Loucy (cell line): ENCODE measurements around the gene SLPI.

Source experiments
- H2AFZ ChIP-seq: fragments of 200-600 bp; sonication (generic); 2 replicates; pipeline ENCODE4 v1.6.0; 2016; ENCODE audit warnings: antibody characterized with exemption, mild to moderate bottlenecking, low read length, moderate library complexity
- H3F3A ChIP-seq: fragments of 200-600 bp; 2 replicates; pipeline ENCODE4 v1.6.0; 2016; ENCODE audit warnings: antibody characterized with exemption, low read depth, mild to moderate bottlenecking
- H3K27me3 ChIP-seq: fragments of 200-600 bp; sonication (generic); 2 replicates; pipeline ENCODE4 v1.6.1; 2014; ENCODE audit warnings: low read length, mild to moderate bottlenecking; ENCODE audit not compliant: insufficient read depth, poor library complexity, severe bottlenecking
- H3K36me3 ChIP-seq: fragments of 200-600 bp; sonication (generic); 2 replicates; pipeline ENCODE4 v1.6.1; 2016; ENCODE audit warnings: low read length; ENCODE audit not compliant: insufficient read depth
- H3K4me1 ChIP-seq: fragments of 200-600 bp; sonication (generic); 2 replicates; pipeline ENCODE4 v1.5.1; 2014; ENCODE audit warnings: low read length, mild to moderate bottlenecking; ENCODE audit not compliant: insufficient read depth, poor library complexity, severe bottlenecking
- H3K4me2 ChIP-seq: fragments of 200-600 bp; sonication (generic); 2 replicates; pipeline ENCODE4 v1.6.0; 2014; ENCODE audit warnings: antibody characterized with exemption, low read length, low read depth, mild to moderate bottlenecking; ENCODE audit not compliant: poor library complexity, severe bottlenecking
- H3K4me3 ChIP-seq: fragments of 200-600 bp; sonication (generic); 2 replicates; pipeline ENCODE4 v1.5.1; 2014; ENCODE audit warnings: low read length, mild to moderate bottlenecking, mixed read lengths; ENCODE audit not compliant: poor library complexity, severe bottlenecking
- H3K79me2 ChIP-seq: fragments of 200-600 bp; sonication (generic); 2 replicates; pipeline ENCODE4 v1.6.1; 2014; ENCODE audit warnings: low read length; ENCODE audit not compliant: insufficient read depth
- H3K9ac ChIP-seq: fragments of 200-600 bp; sonication (generic); 2 replicates; pipeline ENCODE4 v1.6.0; 2014; ENCODE audit warnings: mild to moderate bottlenecking, low read depth, low read length, moderate library complexity; ENCODE audit not compliant: poor library complexity, severe bottlenecking
- H3K9me2 ChIP-seq: fragments of 200-600 bp; sonication (generic); replicated peaks from 2 replicates; pipeline ENCODE4 v1.6.1; 2016; ENCODE audit warnings: low read depth, low read length, mixed read lengths
- H3K9me3 ChIP-seq: fragments of 200-600 bp; sonication (generic); 2 replicates; pipeline ENCODE4 v1.6.1; 2014; ENCODE audit warnings: mild to moderate bottlenecking, antibody characterized with exemption, low read length, low read depth; ENCODE audit not compliant: insufficient read depth
- H4K20me1 ChIP-seq: fragments of 200-600 bp; sonication (generic); 2 replicates; pipeline ENCODE4 v1.6.0; 2014; ENCODE audit warnings: antibody characterized with exemption, low read length, mild to moderate bottlenecking; ENCODE audit not compliant: insufficient read depth, poor library complexity, severe bottlenecking
- EZH2phosphoT487 ChIP-seq: fragments of 200-600 bp; IDR thresholded peaks from 2 replicates; pipeline ENCODE4 v1.6.1; 2018; ENCODE audit warnings: antibody characterized with exemption, mild to moderate bottlenecking, moderate library complexity, borderline replicate concordance
- TF ChIP-seq, protein P1 (sequence below): fragments of 200-600 bp; sonication (generic); conservative IDR thresholded peaks from 2 replicates; pipeline ENCODE4 v1.5.1; 2014; ENCODE audit warnings: mild to moderate bottlenecking, antibody characterized with exemption, low read length

The SLPI gene

DNA sequence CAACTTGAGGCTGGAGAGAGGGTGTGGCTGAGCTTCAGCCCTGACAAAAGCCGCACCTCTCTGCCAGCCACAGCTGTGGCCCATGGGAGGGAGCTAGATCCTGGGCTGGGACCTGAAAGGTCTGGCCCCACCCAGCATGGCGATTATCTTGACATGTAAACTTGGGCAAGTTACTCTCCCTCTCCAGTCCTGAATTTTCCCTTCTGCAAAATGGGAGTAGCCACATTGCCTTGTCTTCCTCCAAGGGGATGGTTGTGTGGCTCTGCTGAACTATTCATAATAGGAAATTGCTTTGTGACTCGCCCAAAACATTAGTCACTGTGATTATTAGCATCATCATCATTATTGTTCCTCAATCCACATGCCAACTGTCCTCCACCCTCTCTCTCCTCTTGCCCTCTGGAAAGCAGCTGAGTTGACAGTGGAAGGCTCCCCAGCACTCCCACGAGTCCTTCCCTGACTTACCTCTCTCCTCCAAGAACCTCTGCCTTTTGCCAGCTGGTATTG lies 29.2 kb upstream of the SLPI start:
- no peaks in the 10 kb centered on the region for H3K79me2 ChIP-seq
- H3K4me2 ChIP-seq: no peak overlapping the region
- no peaks in the 10 kb centered on the region for H3F3A ChIP-seq
- H3K9ac ChIP-seq: no peak overlapping the region
- H3K9me2 ChIP-seq: no peaks in the 10 kb centered on the region
- no peak overlapping the region for H3K4me3 ChIP-seq
- H3K9me3 ChIP-seq: no peaks in the 10 kb centered on the region
- H4K20me1 ChIP-seq: no peaks in the 10 kb centered on the region
- H2AFZ ChIP-seq: no peak overlapping the region
- no peaks in the 10 kb centered on the region for H3K36me3 ChIP-seq
- H3K4me1 ChIP-seq: no peaks in the 10 kb centered on the region
- no peaks in the 10 kb centered on the region for H3K27me3 ChIP-seq
- TF ChIP-seq EZH2phosphoT487: no peak
- TF ChIP-seq, protein P1, sequence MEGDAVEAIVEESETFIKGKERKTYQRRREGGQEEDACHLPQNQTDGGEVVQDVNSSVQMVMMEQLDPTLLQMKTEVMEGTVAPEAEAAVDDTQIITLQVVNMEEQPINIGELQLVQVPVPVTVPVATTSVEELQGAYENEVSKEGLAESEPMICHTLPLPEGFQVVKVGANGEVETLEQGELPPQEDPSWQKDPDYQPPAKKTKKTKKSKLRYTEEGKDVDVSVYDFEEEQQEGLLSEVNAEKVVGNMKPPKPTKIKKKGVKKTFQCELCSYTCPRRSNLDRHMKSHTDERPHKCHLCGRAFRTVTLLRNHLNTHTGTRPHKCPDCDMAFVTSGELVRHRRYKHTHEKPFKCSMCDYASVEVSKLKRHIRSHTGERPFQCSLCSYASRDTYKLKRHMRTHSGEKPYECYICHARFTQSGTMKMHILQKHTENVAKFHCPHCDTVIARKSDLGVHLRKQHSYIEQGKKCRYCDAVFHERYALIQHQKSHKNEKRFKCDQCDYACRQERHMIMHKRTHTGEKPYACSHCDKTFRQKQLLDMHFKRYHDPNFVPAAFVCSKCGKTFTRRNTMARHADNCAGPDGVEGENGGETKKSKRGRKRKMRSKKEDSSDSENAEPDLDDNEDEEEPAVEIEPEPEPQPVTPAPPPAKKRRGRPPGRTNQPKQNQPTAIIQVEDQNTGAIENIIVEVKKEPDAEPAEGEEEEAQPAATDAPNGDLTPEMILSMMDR: no peak

DNA sequence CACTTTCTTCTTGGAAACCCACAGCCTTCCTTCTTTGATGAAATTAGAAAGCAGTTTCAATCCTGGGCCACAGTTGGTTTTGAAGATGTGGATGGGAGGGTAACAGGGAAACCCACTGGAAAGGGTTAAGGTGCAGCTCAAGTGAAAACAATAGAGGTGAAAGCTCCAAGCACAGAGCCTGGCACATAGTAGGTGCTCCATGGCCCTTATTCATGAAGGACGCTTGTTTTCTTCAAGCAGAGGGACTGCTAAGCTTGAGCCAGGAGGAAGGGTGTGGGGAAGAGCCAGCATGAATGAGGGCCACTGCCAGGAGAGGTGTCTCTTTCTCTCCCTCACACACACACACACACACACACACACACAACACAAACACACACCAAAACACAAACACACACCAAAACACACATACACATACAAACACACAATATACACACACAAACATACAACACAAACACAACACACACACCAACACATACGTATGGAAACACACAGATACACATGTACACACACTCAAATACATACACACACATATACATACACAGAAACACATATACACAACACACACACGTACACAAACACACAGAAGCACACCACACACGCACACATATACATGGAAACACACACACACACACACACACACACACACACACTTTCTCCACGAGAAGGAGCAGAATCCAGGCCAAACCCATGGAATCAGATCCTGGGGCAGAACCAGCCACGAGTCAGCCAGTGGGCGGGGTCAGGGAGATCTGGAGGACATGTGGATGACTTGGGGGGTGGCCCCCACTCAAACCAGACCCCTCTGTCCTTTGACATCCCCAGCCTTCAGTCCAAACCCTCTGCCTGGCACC lies 28.6 kb upstream of the SLPI start:
- no peak overlapping the region for H3K4me2 ChIP-seq
- H4K20me1 ChIP-seq: no peaks in the 10 kb centered on the region
- no peaks in the 10 kb centered on the region for H3K4me1 ChIP-seq
- no peak overlapping the region for H3K4me3 ChIP-seq
- no peak overlapping the region for H3K9ac ChIP-seq
- no peak overlapping the region for H2AFZ ChIP-seq
- H3K9me2 ChIP-seq: no peaks in the 10 kb centered on the region
- H3F3A ChIP-seq: no peaks in the 10 kb centered on the region
- TF ChIP-seq EZH2phosphoT487: no peak
- TF ChIP-seq, protein P1: no peak
- no peaks in the 10 kb centered on the region for H3K27me3 ChIP-seq
- H3K9me3 ChIP-seq: no peaks in the 10 kb centered on the region
- H3K36me3 ChIP-seq: no peaks in the 10 kb centered on the region
- H3K79me2 ChIP-seq: no peaks in the 10 kb centered on the region

DNA sequence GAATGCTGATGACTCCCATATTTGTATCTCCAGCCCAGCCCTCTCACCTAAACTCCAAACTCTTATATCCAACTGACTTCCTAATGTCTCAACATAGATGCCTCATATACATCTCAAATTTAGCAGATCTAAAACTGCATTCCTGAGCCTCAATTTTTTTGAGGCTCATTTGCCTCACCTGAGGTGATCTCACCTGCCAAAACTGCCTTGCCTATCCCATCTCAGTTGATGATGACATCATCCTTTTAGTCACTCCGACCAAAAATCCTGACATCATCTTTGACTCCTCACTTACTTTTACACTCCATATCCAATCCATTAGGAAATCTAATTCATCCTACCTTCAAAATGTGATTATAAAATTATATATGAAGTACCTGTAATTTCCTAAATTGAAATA lies 25.6 kb upstream of the SLPI start:
- H3K4me1 ChIP-seq: no peaks in the 10 kb centered on the region
- no peak overlapping the region for H3K4me2 ChIP-seq
- H3F3A ChIP-seq: no peaks in the 10 kb centered on the region
- H3K9me3 ChIP-seq: no peaks in the 10 kb centered on the region
- no peaks in the 10 kb centered on the region for H3K79me2 ChIP-seq
- TF ChIP-seq EZH2phosphoT487: no peak
- TF ChIP-seq, protein P1: no peak
- H3K9ac ChIP-seq: no peak overlapping the region
- no peaks in the 10 kb centered on the region for H3K27me3 ChIP-seq
- no peak overlapping the region for H2AFZ ChIP-seq
- H4K20me1 ChIP-seq: no peaks in the 10 kb centered on the region
- no peaks in the 10 kb centered on the region for H3K9me2 ChIP-seq
- no peaks in the 10 kb centered on the region for H3K36me3 ChIP-seq
- no peak overlapping the region for H3K4me3 ChIP-seq
